Measurements from ENCODE around the gene FAM131B. TPM values are rescaled to one million over a fixed set of nuclear protein-coding genes. Genes with fewer than 3 reads are reported as not detected.

Gene FAM131B
- total and polyA plus RNA-seq, 2 of the 8 experiments (the other 6 are each of a cell fraction or from before 2014, with no cell fraction given), result 23.1 to 38.2 TPM

- H3K4ac ChIP-seq (replicated peaks; ENCODE audit: insufficient read length, low read depth, low read length), result peak within 1 kb of the TSS; percentile 91
- peak within 1 kb of the TSS; percentile 96; the same call in 1 of the 2 replicates for H2AK5ac ChIP-seq (ENCODE audit: low read depth, low read length)
- H3K9ac ChIP-seq (replicated peaks in 1 of 4; ENCODE audit: extremely low read depth in 1 of 4, low read depth in 3 of 4, low read length in 3 of 4), result peak within 1 kb of the TSS in 3 of 4 experiments; percentile 67 to 77 (median 74); a peak in 6 of 7 replicates
- H4K8ac ChIP-seq (ENCODE audit: extremely low read depth, insufficient read depth, low read length), result peak within 1 kb of the TSS; percentile 69
- H2AFZ ChIP-seq (ENCODE audit: low read length), result peak within 1 kb of the TSS; percentile 96
- ChIA-PET CTCF (ENCODE audit: partially characterized antibody) (interaction anchor here (0.8 to 23.5 kb wide), 15 partner anchors 7 to 168 kb away, joined by 3 to 359 read pairs (median 5); partner anchors contain the start of gene ZYX), POLR2A (ENCODE audit: partially characterized antibody) (interaction anchor here (1.2 to 25.2 kb wide), 8 partner anchors 9 to 97 kb away, joined by 3 to 518 read pairs (median 6); partner anchors contain the start of gene ZYX)
- H2BK12ac ChIP-seq (ENCODE audit: low read depth, low read length), result peak within 1 kb of the TSS; percentile 97
- peaks cover 13% of the 10 kb centered on the region for H3K79me1 ChIP-seq (ENCODE audit: low read depth, low read length)
- peak within 1 kb of the TSS; percentile 88 for H2BK15ac ChIP-seq (ENCODE audit: low read length)
- H3K18ac ChIP-seq (ENCODE audit: extremely low read depth, low read length), result peak within 1 kb of the TSS; percentile 85
- DNase-seq (ENCODE audit: low read depth in 1 of 2, low spot score in 2 of 2) (peak; percentile 50 to 83), FAIRE-seq (no peak)
- peak within 1 kb of the TSS; percentile 71 for H3K27ac ChIP-seq (ENCODE audit: low read depth, low read length)
- H3K4me1 ChIP-seq (replicated peaks in 1 of 4; ENCODE audit: control insufficient read depth in 3 of 4, insufficient read depth in 4 of 4, low read length in 3 of 4), result peaks cover 18 to 42% (median 31%) of the 10 kb centered on the region in 4 experiments
- peak within 1 kb of the TSS; percentile 62 for H2BK120ac ChIP-seq (replicated peaks; ENCODE audit: low read depth, low read length)
- peaks cover 14% of the 10 kb centered on the region for H3K23me2 ChIP-seq (ENCODE audit: low read depth, low read length)
- 15% methylated on average over 16 of the region's 39 CpGs; no CpG with 5 or more reads in 1 of the 2 experiments for WGBS, 2 experiments (ENCODE audit: extremely low coverage in 1 of 2, insufficient coverage in 1 of 2, insufficient read length in 1 of 2, insufficient replicate concordance in 2 of 2, low coverage in 1 of 2, low lambda C conversion rate in 2 of 2, missing lambda C conversion rate in 1 of 2)
- H3K4me3 ChIP-seq (ENCODE audit: extremely low read depth in 1 of 4, insufficient read depth in 2 of 4, low read depth in 3 of 4, low read length in 4 of 4), result peak within 1 kb of the TSS; percentile 86 to 91 (median 88)
- no peaks in the 10 kb centered on the region for H3K9me3 ChIP-seq (ENCODE audit: insufficient read depth in 2 of 2, low read depth in 1 of 2, low read length in 1 of 2)
- H3K79me2 ChIP-seq (ENCODE audit: control insufficient read depth in 1 of 2, insufficient read depth in 2 of 2, low read length in 2 of 2), result peaks cover 0 to 38% of the 10 kb centered on the region in 2 experiments; a peak in 3 of 4 replicates
- peak within 1 kb of the TSS; percentile 35 for H4K5ac ChIP-seq (ENCODE audit: insufficient read length, low read depth, low read length)
- H3K27me3 ChIP-seq (replicated peaks in 1 of 4; ENCODE audit: control insufficient read depth in 3 of 4, extremely low read depth in 1 of 4, insufficient read depth in 3 of 4, low read length in 3 of 4), result no peaks in the 10 kb centered on the region
- H3K14ac ChIP-seq (ENCODE audit: insufficient read length), result no peak within 1 kb of the TSS
- peak within 1 kb of the TSS; percentile 96 to 98 for H3K4me2 ChIP-seq (ENCODE audit: insufficient read depth in 1 of 2, low read depth in 2 of 2, low read length in 2 of 2)
- peak within 1 kb of the TSS; percentile 92 for H2BK20ac ChIP-seq (ENCODE audit: low read length)
- peaks cover 0 to 7% (median 3%) of the 10 kb centered on the region in 4 experiments; a peak in 4 of 8 replicates for H3K36me3 ChIP-seq (ENCODE audit: control insufficient read depth in 2 of 4, insufficient read depth in 4 of 4, low read length in 3 of 4)
- peak within 1 kb of the TSS; percentile 56 for H3K56ac ChIP-seq (replicated peaks; ENCODE audit: insufficient read length, low read depth, low read length)
- H3K23ac ChIP-seq (ENCODE audit: insufficient read length), result no peak within 1 kb of the TSS
- H4K20me1 ChIP-seq (replicated peaks in 1 of 2; ENCODE audit: control insufficient read depth in 1 of 2, insufficient read depth in 2 of 2, low read length in 2 of 2), result peaks cover 3 to 6% of the 10 kb centered on the region in 2 experiments
- H4K91ac ChIP-seq (replicated peaks; ENCODE audit: insufficient read length, low read length), result peak within 1 kb of the TSS; percentile 78
- peak within 1 kb of the TSS; percentile 94; the same call in 1 of the 2 replicates for H2BK5ac ChIP-seq (ENCODE audit: low read depth, low read length)
- peak; percentile 27 for TF ChIP-seq TAF1 (IDR thresholded peaks at IDR 0.05; ENCODE audit: low read depth, low read length)
- no peak for TF ChIP-seq POU5F1 (IDR thresholded peaks at IDR 0.05; ENCODE audit: low read depth, low read length)
- no peak for TF ChIP-seq ATF3 (IDR thresholded peaks at IDR 0.05; ENCODE audit: insufficient read depth, low read depth, low read length)
- TF ChIP-seq E2F6 (IDR thresholded peaks at IDR 0.05), result no peak
- TF ChIP-seq CTCF (IDR thresholded peaks at IDR 0.05; ENCODE audit: control extremely low read depth in 1 of 3, insufficient read depth in 1 of 3, low read depth in 1 of 3, low read length in 3 of 3), result peak; percentile 47 to 72 (median 58)
- no peak for TF ChIP-seq JUND (IDR thresholded peaks at IDR 0.05; ENCODE audit: low read length)
Observed at GRCh38 chr7:143408686-143409561, 46.4 kb upstream of the FAM131B start, which contains the start of gene EPHA1. Gene EPHA1, minus strand, starts transcription at chr7:143408856. Its CDS starts 51 bp downstream, at chr7:143408805.
